Activated T-helper 17 cell treated with anti-CD3 and anti-CD28 coated beads, Interleukin-2, amount 50 U/mL, for 72 hours (primary cell): Measurements from ENCODE around the gene IKZF2. TPM values are rescaled to one million over a fixed set of nuclear protein-coding genes. Genes with fewer than 3 reads are reported as not detected.
"Not testable (repeated sequence)": the region's sequence is repeated elsewhere in the genome, so short reads cannot be mapped to it uniquely, and the experiment has no call there.

Experiments used
- ATAC-seq: fragments of 150-1000 bp; cut with Tn5 transposase; replicated peaks from 2 replicates; pipeline ENCODE4 v1.10.0; 2021; ENCODE audit warnings: mild to moderate bottlenecking, moderate library complexity
- H3K27ac Mint-ChIP-seq: one replicate; pipeline ENCODE4 v1.8.0; 2022; ENCODE audit warnings: mixed read lengths
- H3K27me3 Mint-ChIP-seq: one replicate; pipeline ENCODE4 v1.8.0; 2022; ENCODE audit warnings: mixed read lengths
- H3K36me3 Mint-ChIP-seq: one replicate; pipeline ENCODE4 v1.8.0; 2022; ENCODE audit warnings: low read depth, mild to moderate bottlenecking, mixed read lengths
- H3K4me1 Mint-ChIP-seq: one replicate; pipeline ENCODE4 v1.8.0; 2022; ENCODE audit warnings: mixed read lengths
- H3K4me3 Mint-ChIP-seq: one replicate; pipeline ENCODE4 v1.8.0; 2022; ENCODE audit warnings: mild to moderate bottlenecking, mixed read lengths
- H3K9me3 Mint-ChIP-seq: one replicate; pipeline ENCODE4 v1.8.0; 2022; ENCODE audit warnings: mixed read lengths
- total RNA-seq, 2 donors: library from RNA; stranded (reverse); gene quantifications; one replicate each; pipeline ENCODE4 v1.2.3, GENCODE V29; 2022

The IKZF2 gene
- total RNA-seq, 2 donors from 2014 or later: 8.7 to 12.4 TPM

DNA sequence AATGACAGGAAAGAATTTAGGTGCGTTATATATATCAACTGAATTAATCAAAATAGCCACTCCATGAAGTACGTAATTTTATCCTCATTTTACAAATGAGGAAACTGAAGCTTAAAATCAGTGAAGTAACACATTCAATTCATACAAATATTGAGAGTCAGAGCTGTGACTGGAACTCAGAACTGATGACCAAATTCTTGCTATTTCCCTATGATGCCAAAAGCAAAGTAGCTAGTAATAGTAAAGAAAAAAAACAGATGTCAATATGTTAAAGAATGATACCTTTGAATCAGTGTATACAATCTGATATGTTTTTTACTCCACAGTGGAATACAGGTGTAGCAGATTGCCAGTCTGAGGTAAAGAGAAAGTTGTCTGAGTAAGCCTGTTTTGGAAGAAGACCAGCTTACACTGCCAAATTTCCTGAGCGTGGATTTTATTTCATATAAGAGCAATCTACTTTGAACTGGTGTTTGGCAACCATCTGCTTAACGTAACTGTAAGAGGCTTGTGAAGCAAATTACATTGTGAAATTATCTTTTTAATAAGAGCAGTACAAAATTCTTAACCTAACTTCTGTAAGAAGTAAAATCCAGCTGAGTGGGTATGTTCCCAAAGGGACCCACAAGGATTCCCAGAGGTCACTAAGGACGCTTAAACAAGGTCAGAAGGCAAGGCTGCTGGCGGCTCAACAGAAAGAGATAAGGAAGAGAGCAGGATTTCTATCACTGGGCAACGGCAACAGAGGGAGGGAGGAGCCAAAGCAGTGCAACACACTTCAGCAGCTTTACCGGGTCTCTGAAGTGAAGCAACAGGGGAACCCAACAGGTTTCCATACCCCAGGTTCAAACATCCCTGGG lies 85.6 kb downstream of the IKZF2 start:
- no peaks in the 10 kb centered on the region for H3K9me3 Mint-ChIP-seq
- H3K27me3 Mint-ChIP-seq: no peaks in the 10 kb centered on the region
- H3K4me1 Mint-ChIP-seq: no peaks in the 10 kb centered on the region
- no peaks in the 10 kb centered on the region for H3K36me3 Mint-ChIP-seq
- ATAC-seq: no peak
- peak overlapping the region; percentile 4 for H3K4me3 Mint-ChIP-seq
- H3K27ac Mint-ChIP-seq: no peak overlapping the region

DNA sequence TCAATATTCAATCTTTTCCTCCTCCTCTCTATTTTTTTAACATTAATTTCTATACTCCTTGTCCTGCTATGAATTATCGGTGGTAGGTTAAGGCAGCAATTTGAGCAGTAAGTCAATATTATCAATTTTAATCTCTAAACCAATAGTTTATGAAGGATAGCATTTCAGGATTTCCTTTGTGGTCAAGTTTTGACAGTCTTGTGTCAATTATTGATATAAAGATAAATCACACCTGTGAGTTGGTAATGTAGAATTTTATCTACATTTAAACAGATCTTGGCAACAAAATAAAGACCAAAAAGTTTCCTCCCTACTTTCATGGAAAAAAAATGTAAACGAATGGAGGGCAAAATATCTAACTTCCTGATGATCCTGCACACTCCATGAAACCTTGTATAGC lies 87.3 kb downstream of the IKZF2 start:
- Mint-ChIP-seq H3K27me3 (no peaks in the 10 kb centered on the region), H3K27ac (no peak overlapping the region), H3K9me3 (no peaks in the 10 kb centered on the region), H3K4me3 (no peak overlapping the region), H3K36me3 (no peaks in the 10 kb centered on the region), H3K4me1 (no peaks in the 10 kb centered on the region)
- no peak for ATAC-seq

GRCh38 chr2:213057977-213058376 lies 93.4 kb downstream of the IKZF2 start:
- H3K27me3 Mint-ChIP-seq: no peaks in the 10 kb centered on the region
- no peaks in the 10 kb centered on the region for H3K4me1 Mint-ChIP-seq
- no peaks in the 10 kb centered on the region for H3K9me3 Mint-ChIP-seq
- peak; percentile 26 for ATAC-seq
- no peak overlapping the region for H3K27ac Mint-ChIP-seq
- H3K36me3 Mint-ChIP-seq: no peaks in the 10 kb centered on the region
- peak overlapping the region; percentile 3 for H3K4me3 Mint-ChIP-seq

- H3K4me1 Mint-ChIP-seq: no peaks in the 10 kb centered on the region
- H3K27ac Mint-ChIP-seq: no peak overlapping the region
- H3K36me3 Mint-ChIP-seq: no peaks in the 10 kb centered on the region
- peaks cover 4% of the 10 kb centered on the region for H3K9me3 Mint-ChIP-seq
- H3K4me3 Mint-ChIP-seq: no peak overlapping the region
- ATAC-seq: no peak
- no peaks in the 10 kb centered on the region for H3K27me3 Mint-ChIP-seq
These were observed 105.0 kb downstream of the IKZF2 start for GRCh38 chr2:213046431-213046830.

DNA sequence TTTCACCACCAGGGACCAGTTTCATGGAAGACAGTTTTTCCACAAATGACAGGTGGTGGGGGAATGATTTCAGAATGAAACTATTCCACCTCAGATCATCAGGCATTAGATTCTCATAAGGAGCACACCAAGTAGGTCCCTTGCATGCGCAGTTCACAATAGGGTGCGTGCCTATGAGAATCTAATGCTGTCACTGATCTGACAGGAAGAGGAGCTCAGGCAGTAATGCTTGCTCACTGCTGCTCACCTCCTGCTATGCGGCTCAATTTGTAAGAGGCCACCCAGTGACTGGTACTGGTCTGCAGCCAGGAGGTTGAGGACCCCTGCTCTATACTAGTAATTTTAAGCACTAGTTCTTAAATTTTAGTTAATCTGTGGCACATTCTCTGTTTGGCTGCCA lies 107.8 kb downstream of the IKZF2 start:
- no peaks in the 10 kb centered on the region for H3K4me1 Mint-ChIP-seq
- H3K36me3 Mint-ChIP-seq: no peaks in the 10 kb centered on the region
- no peaks in the 10 kb centered on the region for H3K9me3 Mint-ChIP-seq
- no peak overlapping the region for H3K27ac Mint-ChIP-seq
- H3K4me3 Mint-ChIP-seq: no peak overlapping the region
- H3K27me3 Mint-ChIP-seq: no peaks in the 10 kb centered on the region
- no peak for ATAC-seq

DNA sequence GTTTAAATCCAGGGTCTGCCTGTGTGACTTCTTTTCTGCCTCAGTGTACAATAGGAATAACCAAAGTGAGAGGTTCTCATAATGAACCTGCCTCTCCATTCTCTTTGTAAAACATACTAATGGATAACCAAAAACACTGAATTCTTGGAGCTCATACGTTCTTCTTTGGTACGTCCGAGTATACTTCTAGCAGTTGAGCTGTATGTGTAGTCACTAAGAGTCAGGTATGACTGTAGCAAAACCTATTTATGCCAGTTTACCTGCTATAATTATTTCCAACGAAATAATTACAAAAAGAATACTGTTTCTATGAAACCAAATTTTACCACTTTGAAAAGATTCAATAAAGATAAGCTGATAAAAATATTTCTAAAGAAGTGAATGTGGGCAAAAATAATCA lies 109.2 kb downstream of the IKZF2 start:
- Mint-ChIP-seq H3K4me3 (no peak overlapping the region), H3K27ac (no peak overlapping the region), H3K27me3 (no peaks in the 10 kb centered on the region), H3K9me3 (no peaks in the 10 kb centered on the region), H3K4me1 (no peaks in the 10 kb centered on the region), H3K36me3 (no peaks in the 10 kb centered on the region)
- ATAC-seq: no peak

DNA sequence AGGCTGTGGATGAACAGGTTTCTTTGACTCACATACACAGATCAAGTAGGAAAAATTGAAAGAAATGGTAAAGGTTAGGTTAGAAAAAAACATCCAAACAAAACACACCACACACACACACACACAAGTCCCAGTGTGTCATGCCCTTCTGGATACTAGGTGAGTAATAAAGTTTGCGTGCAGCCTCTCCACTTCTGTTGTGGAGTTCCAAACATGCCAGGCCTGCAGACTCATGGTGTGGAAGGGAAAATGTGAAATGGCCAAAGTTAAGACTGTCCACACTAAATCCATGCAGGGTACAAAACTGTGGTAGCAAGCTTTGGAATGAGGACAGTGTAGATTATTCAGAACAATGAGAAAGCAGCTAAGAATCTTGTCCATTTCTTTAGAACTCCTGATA lies 114.6 kb downstream of the IKZF2 start:
- Mint-ChIP-seq H3K9me3 (no peaks in the 10 kb centered on the region), H3K4me1 (peaks cover 4% of the 10 kb centered on the region), H3K27me3 (no peaks in the 10 kb centered on the region), H3K27ac (peak overlapping the region; percentile 5), H3K36me3 (no peaks in the 10 kb centered on the region), H3K4me3 (no peak overlapping the region)
- peak; percentile 35 for ATAC-seq

GRCh38 chr2:213034585-213034984 lies 116.8 kb downstream of the IKZF2 start:
- no peaks in the 10 kb centered on the region for H3K9me3 Mint-ChIP-seq
- peak; percentile 61 for ATAC-seq
- peaks cover 4% of the 10 kb centered on the region for H3K4me1 Mint-ChIP-seq
- no peaks in the 10 kb centered on the region for H3K27me3 Mint-ChIP-seq
- H3K4me3 Mint-ChIP-seq: peak overlapping the region; percentile 10
- no peak overlapping the region for H3K27ac Mint-ChIP-seq
- H3K36me3 Mint-ChIP-seq: no peaks in the 10 kb centered on the region

DNA sequence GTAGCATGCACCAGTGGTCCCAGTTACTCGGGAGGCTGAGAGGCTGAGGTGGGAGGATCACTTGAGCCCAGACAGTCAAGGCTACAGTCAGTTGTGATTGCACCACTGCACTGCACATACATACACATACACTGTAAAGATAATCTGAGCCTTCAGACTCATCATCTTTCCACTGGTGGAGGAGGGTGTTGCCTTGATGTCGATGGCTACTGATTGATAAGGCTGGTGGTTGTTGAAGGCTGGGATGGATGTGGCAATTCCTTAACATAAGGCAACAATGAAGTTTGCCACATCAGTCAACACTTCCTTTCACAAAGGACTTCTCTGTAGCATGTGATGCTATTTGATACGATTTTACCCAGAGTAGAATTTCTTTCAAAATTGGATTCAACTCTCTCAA lies 118.8 kb downstream of the IKZF2 start:
- H3K27me3 Mint-ChIP-seq: no peaks in the 10 kb centered on the region
- H3K9me3 Mint-ChIP-seq: no peaks in the 10 kb centered on the region
- no peak overlapping the region for H3K4me3 Mint-ChIP-seq
- peaks cover 4% of the 10 kb centered on the region for H3K4me1 Mint-ChIP-seq
- H3K27ac Mint-ChIP-seq: no peak overlapping the region
- no peak for ATAC-seq
- no peaks in the 10 kb centered on the region for H3K36me3 Mint-ChIP-seq

DNA sequence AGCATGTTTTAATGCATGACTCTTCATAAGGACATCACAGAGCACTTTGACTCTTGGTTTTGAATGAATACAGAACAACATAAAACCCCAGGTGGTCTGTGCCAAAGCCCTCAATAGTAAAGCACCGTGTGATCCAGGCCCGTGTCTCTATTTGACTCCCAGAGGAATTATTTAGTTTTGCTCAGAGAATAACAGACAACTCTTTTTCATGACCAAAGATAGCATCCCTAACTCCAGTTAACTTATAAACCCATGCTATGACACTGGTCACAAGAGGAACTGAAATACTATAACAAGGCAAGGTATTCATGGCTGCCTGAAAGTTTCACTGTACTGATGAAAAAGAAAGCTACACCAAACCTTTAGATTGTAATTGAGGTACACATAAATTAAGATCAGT lies 128.4 kb downstream of the IKZF2 start:
- H3K4me3 Mint-ChIP-seq: peak overlapping the region; percentile 54

GRCh38 chr2:213021971-213022899 lies 129.2 kb downstream of the IKZF2 start:
- H3K27me3 Mint-ChIP-seq: peaks cover 3% of the 10 kb centered on the region
- no peaks in the 10 kb centered on the region for H3K9me3 Mint-ChIP-seq
- H3K27ac Mint-ChIP-seq: peak overlapping the region; percentile 87
- H3K36me3 Mint-ChIP-seq: peaks cover 7% of the 10 kb centered on the region
- peaks cover 3% of the 10 kb centered on the region for H3K4me1 Mint-ChIP-seq
- peak overlapping the region; percentile 54 for H3K4me3 Mint-ChIP-seq
- ATAC-seq: peak; percentile 97

More for the DNA sequence above, 128.4 kb downstream of the IKZF2 start:
- ATAC-seq: no peak
- H3K27me3 Mint-ChIP-seq: peaks cover 3% of the 10 kb centered on the region
- no peaks in the 10 kb centered on the region for H3K9me3 Mint-ChIP-seq
- peaks cover 6% of the 10 kb centered on the region for H3K36me3 Mint-ChIP-seq
- peaks cover 3% of the 10 kb centered on the region for H3K4me1 Mint-ChIP-seq
- H3K27ac Mint-ChIP-seq: peak overlapping the region; percentile 87

- not testable (repeated sequence) for ATAC-seq, H3K9me3 Mint-ChIP-seq, H3K27ac Mint-ChIP-seq, H3K27me3 Mint-ChIP-seq
- Mint-ChIP-seq H3K36me3 (peaks cover 14% of the 10 kb centered on the region), H3K4me3 (peak overlapping the region; percentile 54), H3K4me1 (peaks cover 13% of the 10 kb centered on the region)
These were observed 130.5 kb downstream of the IKZF2 start for GRCh38 chr2:213020913-213021312.

DNA sequence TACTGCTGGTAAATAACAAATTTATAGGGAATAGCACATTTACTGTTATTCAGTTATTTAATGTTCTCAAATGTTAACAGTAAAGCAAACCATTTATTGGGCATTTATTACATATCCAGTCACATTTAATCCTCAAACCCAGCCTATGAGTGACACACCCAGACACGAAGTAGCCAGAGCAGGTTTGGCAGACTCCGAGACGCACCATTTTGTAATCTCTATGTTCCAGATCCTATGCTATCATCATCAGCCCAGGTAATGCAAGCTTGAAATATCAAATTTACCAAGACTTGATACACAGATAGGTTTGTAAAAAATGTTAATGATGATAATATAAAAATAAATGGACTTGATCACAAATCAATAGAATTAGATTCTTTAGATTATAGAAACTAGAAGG lies 131.1 kb downstream of the IKZF2 start:
- Mint-ChIP-seq H3K9me3 (no peaks in the 10 kb centered on the region), H3K4me3 (no peak overlapping the region), H3K4me1 (peaks cover 13% of the 10 kb centered on the region), H3K27ac (no peak overlapping the region), H3K36me3 (peaks cover 21% of the 10 kb centered on the region), H3K27me3 (peaks cover 3% of the 10 kb centered on the region)
- no peak for ATAC-seq

DNA sequence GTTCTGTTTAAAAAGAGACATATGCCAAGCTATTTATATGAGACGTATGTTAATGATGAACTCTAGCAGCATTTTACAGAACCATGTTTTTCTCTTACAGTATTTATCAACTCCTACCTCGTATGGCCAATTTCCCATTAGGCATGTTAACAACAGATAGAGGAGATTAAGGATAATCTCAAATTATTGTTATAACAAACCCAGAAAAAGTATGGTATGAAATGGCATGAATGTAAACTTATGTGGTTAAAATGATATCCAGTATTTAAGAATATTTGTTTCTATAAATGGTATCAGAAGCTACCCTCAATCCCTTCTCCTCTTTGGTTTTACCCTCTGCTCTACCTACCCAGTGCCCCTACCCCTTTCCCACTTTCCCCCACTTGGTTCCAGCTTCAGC lies 132.0 kb downstream of the IKZF2 start:
- no peaks in the 10 kb centered on the region for H3K9me3 Mint-ChIP-seq
- H3K27ac Mint-ChIP-seq: no peak overlapping the region
- no peak overlapping the region for H3K4me3 Mint-ChIP-seq
- H3K36me3 Mint-ChIP-seq: peaks cover 21% of the 10 kb centered on the region
- no peak for ATAC-seq
- peaks cover 13% of the 10 kb centered on the region for H3K4me1 Mint-ChIP-seq
- peaks cover 3% of the 10 kb centered on the region for H3K27me3 Mint-ChIP-seq
